Fibroblast of the conjunctiva (primary cell): ENCODE measurements around the gene MRTFA.
"Not testable (repeated sequence)": the region's sequence is repeated elsewhere in the genome, so short reads cannot be mapped to it uniquely, and the experiment has no call there.

ENCODE experiments used
- DNase-seq: peaks from one replicate; pipeline ENCODE4 v3.0.0-alpha.2; 2010; ENCODE audit warnings: low read depth

MRTFA gene

GRCh38 chr22:40521046-40521445 lies 115.5 kb downstream of the MRTFA start:
- DNase-seq, result no peak

GRCh38 chr22:40520562-40520961 lies 116.0 kb downstream of the MRTFA start:
- no peak for DNase-seq

GRCh38 chr22:40519948-40520331 lies 116.6 kb downstream of the MRTFA start:
- no peak for DNase-seq

GRCh38 chr22:40519284-40519947 lies 117.1 kb downstream of the MRTFA start:
- DNase-seq, result no peak

- no peak for DNase-seq
Measured at GRCh38 chr22:40518840-40519239, 117.7 kb downstream of the MRTFA start.

- no peak for DNase-seq
Measured at GRCh38 chr22:40517631-40518030, 118.9 kb downstream of the MRTFA start.

- no peak for DNase-seq
Measured at GRCh38 chr22:40516416-40516815, 120.1 kb downstream of the MRTFA start.

- DNase-seq, result peak; percentile 93
Measured at GRCh38 chr22:40512426-40513136, 123.9 kb downstream of the MRTFA start.

- DNase-seq, result no peak
Measured at GRCh38 chr22:40511604-40512003, 124.9 kb downstream of the MRTFA start.

- DNase-seq, result no peak
Measured at GRCh38 chr22:40510631-40511364, 125.7 kb downstream of the MRTFA start.

GRCh38 chr22:40509401-40510134 lies 127.0 kb downstream of the MRTFA start:
- peak; percentile 83 for DNase-seq

GRCh38 chr22:40508046-40508445 lies 128.5 kb downstream of the MRTFA start:
- DNase-seq, result not testable (repeated sequence)

GRCh38 chr22:40507491-40507890 lies 129.0 kb downstream of the MRTFA start:
- DNase-seq, result no peak

GRCh38 chr22:40506762-40507161 lies 129.8 kb downstream of the MRTFA start:
- no peak for DNase-seq

- no peak for DNase-seq
Measured at GRCh38 chr22:40504285-40505249, 132.0 kb downstream of the MRTFA start.

- DNase-seq, result no peak
Measured at GRCh38 chr22:40502919-40503318, 133.6 kb downstream of the MRTFA start.

GRCh38 chr22:40500465-40500786 lies 136.1 kb downstream of the MRTFA start:
- not testable (repeated sequence) for DNase-seq

GRCh38 chr22:40499209-40499623 lies 137.3 kb downstream of the MRTFA start:
- peak; percentile 77 for DNase-seq

- DNase-seq, result no peak
Measured at GRCh38 chr22:40498420-40499208, 137.9 kb downstream of the MRTFA start.

GRCh38 chr22:40493441-40493840 lies 143.1 kb downstream of the MRTFA start:
- DNase-seq, result no peak
